B cell (primary cell): Measurements from ENCODE around the gene HOXA5. TPM values are rescaled to one million over a fixed set of nuclear protein-coding genes. Genes with fewer than 3 reads are reported as not detected.

Experiments
- ATAC-seq: fragments of 200-7000 bp; cut with Tn5 transposase; one replicate; pipeline ENCODE4 v1.10.0; 2021; ENCODE audit warnings: low read depth, mild to moderate bottlenecking, moderate number of reproducible peaks, moderate library complexity
- CTCF ChIA-PET: fragments of 350-600 bp; sonication (Branson Sonifier 250); formaldehyde crosslinking; loops from one replicate; lab custom pipeline; 2021; ENCODE audit warnings: antibody characterized with exemption, inconsistent platforms; lab: Charles Lee
- POLR2A ChIA-PET: fragments of 350-600 bp; sonication (Branson Sonifier 250); formaldehyde crosslinking; loops from one replicate; lab custom pipeline; 2021; ENCODE audit warnings: antibody characterized with exemption; lab: Charles Lee
- DNase-seq: peaks from one replicate; pipeline ENCODE4 v3.0.0; 2013
- H2AFZ ChIP-seq: 2 replicates; pipeline ENCODE4 v1.6.1; 2012; ENCODE audit warnings: mild to moderate bottlenecking, low read depth, low read length; ENCODE audit not compliant: insufficient read depth, poor library complexity, severe bottlenecking
- H3K27ac ChIP-seq, 2 donors: 1 replicate in 1 of 2; 2 replicates in 1 of 2; pipeline ENCODE4 v1.5.1; 2012 to 2013; ENCODE audit warnings: low read length in 2 of 2, mild to moderate bottlenecking in 2 of 2, moderate library complexity in 1 of 2
- H3K27me3 ChIP-seq, 4 experiments: fragments of 200-600 bp in 1 of 4; sonication (generic) in 1 of 4; replicated peaks in 1 of 4; 1 replicate in 2 of 4; 2 replicates in 2 of 4; pipeline versions ENCODE4 v1.6.1 to v1.7.0; 2013 to 2016; ENCODE audit warnings: low read length in 3 of 4, mild to moderate bottlenecking in 2 of 4, mixed read lengths in 1 of 4, moderate library complexity in 1 of 4; ENCODE audit not compliant: insufficient read depth in 4 of 4, control insufficient read depth in 3 of 4; ENCODE audit errors: control extremely low read depth in 1 of 4
- H3K36me3 ChIP-seq, 2 experiments: replicated peaks in 1 of 2; 1 replicate in 1 of 2; 2 replicates in 1 of 2; pipeline versions ENCODE4 v1.6.1 to v1.7.1; 2013; ENCODE audit warnings: low read length in 1 of 2; ENCODE audit not compliant: insufficient read depth in 2 of 2, control insufficient read depth in 1 of 2; ENCODE audit errors: control extremely low read depth in 1 of 2, extremely low read depth in 1 of 2
- H3K4me1 ChIP-seq, 2 donors: fragments of 200-600 bp in 1 of 2; sonication (generic) in 1 of 2; 1 replicate in 1 of 2; 2 replicates in 1 of 2; pipeline versions ENCODE4 v1.5.1 to v1.6.1; 2013 to 2017; ENCODE audit warnings: low read length in 2 of 2; ENCODE audit not compliant: control insufficient read depth in 2 of 2, insufficient read depth in 2 of 2
- H3K4me2 ChIP-seq: replicated peaks from 2 replicates; pipeline ENCODE3; 2012; ENCODE audit warnings: mild to moderate bottlenecking, low read depth, low read length; ENCODE audit not compliant: poor library complexity, severe bottlenecking
- H3K4me3 ChIP-seq, 5 experiments: fragments of 200-600 bp in 1 of 5; sonication (generic) in 1 of 5; 1 replicate in 3 of 5; 2 replicates in 2 of 5; pipeline versions ENCODE4 v1.5.1 to v1.7.0; 2011 to 2016; ENCODE audit warnings: low read length in 4 of 5, mild to moderate bottlenecking in 4 of 5, low read depth in 2 of 5, control low read depth in 1 of 5, moderate library complexity in 1 of 5; ENCODE audit not compliant: insufficient read depth in 1 of 5; ENCODE audit errors: control extremely low read depth in 1 of 5, extremely low read depth in 1 of 5
- H3K79me2 ChIP-seq: fragments of 200-600 bp; sonication (generic); one replicate; pipeline ENCODE4 v1.6.0; 2016; ENCODE audit warnings: low read length; ENCODE audit not compliant: control insufficient read depth, insufficient read depth
- H3K9ac ChIP-seq: fragments of 200-600 bp; sonication (generic); 2 replicates; pipeline ENCODE4 v1.6.1; 2017; ENCODE audit warnings: mild to moderate bottlenecking, low read length, moderate library complexity
- H3K9me3 ChIP-seq, 3 donors: one replicate each; pipeline versions ENCODE4 v1.6.1 to v1.7.1; 2013; ENCODE audit warnings: low read length in 2 of 3; ENCODE audit not compliant: control insufficient read depth in 2 of 3, insufficient read depth in 1 of 3; ENCODE audit errors: control extremely low read depth in 1 of 3
- H4K20me1 ChIP-seq: 2 replicates; pipeline ENCODE4 v1.6.0; 2012; ENCODE audit warnings: mild to moderate bottlenecking, low read length; ENCODE audit not compliant: insufficient read depth, control insufficient read depth, poor library complexity, severe bottlenecking
- H3K27ac Mint-ChIP-seq: one replicate; pipeline ENCODE4 v1.8.0; 2021; ENCODE audit warnings: mixed read lengths
- H3K27me3 Mint-ChIP-seq: one replicate; pipeline ENCODE4 v1.8.0; 2021; ENCODE audit warnings: mixed read lengths
- H3K4me1 Mint-ChIP-seq: one replicate; pipeline ENCODE4 v1.8.0; 2021; ENCODE audit warnings: mixed read lengths
- H3K4me3 Mint-ChIP-seq: one replicate; pipeline ENCODE4 v1.8.0; 2021; ENCODE audit warnings: mixed read lengths
- H3K9me3 Mint-ChIP-seq: one replicate; pipeline ENCODE4 v1.8.0; 2022; ENCODE audit warnings: mixed read lengths; ENCODE audit not compliant: insufficient read depth
- CTCF ChIP-seq: fragments of 200-600 bp; IDR thresholded peaks from one replicate; pipeline ENCODE4 v1.8.0; 2022; ENCODE audit warnings: antibody characterized with exemption, mild to moderate bottlenecking
- EZH2 ChIP-seq: IDR thresholded peaks from 2 replicates; pipeline ENCODE4 v1.6.1; 2012; ENCODE audit warnings: borderline replicate concordance, low read depth, mild to moderate bottlenecking, moderate library complexity, low read length; ENCODE audit not compliant: insufficient read depth, poor library complexity, severe bottlenecking
- WGBS: methylation state at CpG from one replicate; pipeline ENCODE4 v1.1.5; 2013; ENCODE audit warnings: missing lambda C conversion rate; ENCODE audit not compliant: insufficient coverage; 5-methylcytosine and 5-hydroxymethylcytosine counted together
- intact Hi-C: fragments of 100-400 bp; cut with micrococcal nuclease; formaldehyde crosslinking; loops from one replicate; pipeline ENCODE4 v1.10.0; 2022
- polyA plus RNA-seq: library from polyadenylated mRNA; depleted of rRNA; stranded (reverse); fragments of >200 nt; gene quantifications from 2 replicates; pipeline ENCODE4 v1.2.3, GENCODE V29; 2012
- total RNA-seq, 2 donors: library from RNA; stranded (reverse); fragments of 120-200 nt in 1 of 2; gene quantifications; 1 replicate in 1 of 2; 2 replicates in 1 of 2; pipeline versions ENCODE4 v1.2.3 to v1.2.4, GENCODE V29; 2013 to 2022

HOXA5 gene
- total and polyA plus RNA-seq, 2 donors (not counting 1 experiment from before 2014, with no cell fraction given), result not detected

- ChIA-PET POLR2A (no interaction called here), CTCF (interaction anchor here (0.7 to 1.1 kb wide), 4 partner anchors 10 to 1314 kb away, joined by 3 to 5 read pairs (median 3); no protein-coding TSS in a partner anchor)
- Mint-ChIP-seq H3K9me3 (no peaks in the 10 kb centered on the region), H3K4me3 (peak overlapping the region; percentile 45), H3K27me3 (peaks cover 61% of the 10 kb centered on the region), H3K4me1 (peaks cover 25% of the 10 kb centered on the region), H3K27ac (peak overlapping the region; percentile 71)
- DNase-seq (peak; percentile 47), ATAC-seq (no peak)
- H3K9me3 ChIP-seq, result peaks cover 0 to 88% (median 28%) of the 10 kb centered on the region in 3 donors
- no peak overlapping the region for H3K4me3 ChIP-seq
- H4K20me1 ChIP-seq, result peaks cover 12% of the 10 kb centered on the region
- 4% methylated on average over 18 of the region's 25 CpGs for WGBS
- no peak overlapping the region for H3K4me2 ChIP-seq
- intact Hi-C loops, result loop anchor here (10.0 kb wide), 2 partner anchors 894 to 974 kb away; no protein-coding TSS in a partner anchor
- H3K4me1 ChIP-seq, result peaks cover 47 to 70% of the 10 kb centered on the region in 2 donors
- no peak overlapping the region for H3K27ac ChIP-seq
- H2AFZ ChIP-seq, result no peak overlapping the region
- TF ChIP-seq EZH2 (no peak), CTCF (no peak)
- H3K79me2 ChIP-seq, result no peaks in the 10 kb centered on the region
- no peaks in the 10 kb centered on the region for H3K36me3 ChIP-seq
- H3K9ac ChIP-seq, result no peak overlapping the region
- peaks cover 0 to 98% (median 84%) of the 10 kb centered on the region in 4 experiments for H3K27me3 ChIP-seq
These were observed 24.9 kb upstream of the HOXA5 start for GRCh38 chr7:27168265-27168947.

GRCh38 chr7:27167916-27168264 is 24.4 kb upstream of the HOXA5 start:
- WGBS, result 23% methylated on average over 3 of the region's 4 CpGs
- POLR2A ChIA-PET, result no interaction called here
- intact Hi-C loops, result loop anchor here (10.0 kb wide), 2 partner anchors 893 to 973 kb away; no protein-coding TSS in a partner anchor
- ATAC-seq (no peak), DNase-seq (no peak)
- Histone ChIP-seq H2AFZ (no peak overlapping the region), H3K27me3 (peaks cover 0 to 99% (median 87%) of the 10 kb centered on the region in 4 experiments), H3K4me1 (peaks cover 43 to 64% of the 10 kb centered on the region in 2 donors), H4K20me1 (peaks cover 12% of the 10 kb centered on the region), H3K79me2 (no peaks in the 10 kb centered on the region), H3K4me2 (no peak overlapping the region), H3K9me3 (peaks cover 0 to 88% (median 27%) of the 10 kb centered on the region in 3 donors), H3K9ac (no peak overlapping the region), H3K36me3 (no peaks in the 10 kb centered on the region), H3K4me3 (no peak overlapping the region), H3K27ac (no peak overlapping the region)
- CTCF ChIA-PET, result interaction anchor here (0.9 kb wide), 2 partner anchors 9 to 1313 kb away, joined by 3 read pairs; no protein-coding TSS in a partner anchor
- Mint-ChIP-seq H3K9me3 (no peaks in the 10 kb centered on the region), H3K4me3 (no peak overlapping the region), H3K27ac (peak overlapping the region; percentile 71), H3K4me1 (peaks cover 25% of the 10 kb centered on the region), H3K27me3 (peaks cover 65% of the 10 kb centered on the region)
- TF ChIP-seq EZH2 (no peak), CTCF (no peak)
